ENCODE results near the gene PNPLA8.

DNA sequence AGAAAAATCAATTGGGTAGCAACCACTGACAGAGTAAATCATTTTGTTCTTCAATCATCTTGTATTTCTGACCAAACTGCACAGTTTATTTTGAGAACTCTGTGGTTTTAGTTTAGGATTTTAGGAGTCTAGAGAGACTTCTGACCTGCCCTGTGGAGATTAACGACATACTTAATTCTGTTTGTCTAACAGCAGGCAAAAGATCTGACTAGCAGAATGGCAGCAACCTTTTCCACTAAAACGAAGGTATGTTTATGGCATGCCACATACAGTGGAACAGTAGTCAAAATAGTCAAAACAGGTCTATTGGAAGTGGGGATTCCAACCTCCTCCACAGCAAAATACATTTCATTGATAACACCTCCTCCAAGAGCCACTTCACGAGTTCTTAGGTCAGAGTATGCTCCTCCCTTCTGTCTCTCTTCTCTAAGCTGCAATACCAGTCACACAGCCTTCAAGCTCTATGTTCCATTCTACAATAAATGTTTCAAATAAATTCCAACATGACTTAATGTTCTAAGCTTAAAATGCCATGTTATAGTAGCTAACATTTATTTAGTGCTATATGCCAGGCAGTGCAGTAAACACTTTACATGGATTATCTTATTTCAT lies 104.1 kb downstream of the PNPLA8 start:
- TF ChIP-seq YY1 (IDR thresholded peaks at IDR 0.05; ENCODE audit: low read depth) (no peak), RAD21 (IDR thresholded peaks at IDR 0.05; ENCODE audit: low read depth) (no peak), MAX (IDR thresholded peaks at IDR 0.05) (no peak), EGR1 (IDR thresholded peaks at IDR 0.05) (no peak), EP300 (IDR thresholded peaks at IDR 0.05; ENCODE audit: borderline replicate concordance) (no peak), CREB1 (IDR thresholded peaks at IDR 0.05; ENCODE audit: low read depth) (no peak), CEBPB (IDR thresholded peaks at IDR 0.05) (no peak), TAF1 (IDR thresholded peaks at IDR 0.05; ENCODE audit: low read depth) (no peak), REST (IDR thresholded peaks at IDR 0.05; ENCODE audit: low read depth) (no peak), TEAD4 (IDR thresholded peaks at IDR 0.05) (no peak), FOXM1 (IDR thresholded peaks at IDR 0.05; ENCODE audit: borderline replicate concordance, low read depth) (no peak), USF1 (IDR thresholded peaks at IDR 0.05) (no peak)

Data from Ishikawa (cell line).